SU-DHL-6 (cell line): ENCODE measurements around the gene MEIS1.

Experiments
- EZH2phosphoT487 ChIP-seq: fragments of 200-600 bp; sonication (generic), shearing (Covaris generic); conservative IDR thresholded peaks from 2 replicates; pipeline ENCODE4 v1.6.1; 2018; ENCODE audit warnings: mild to moderate bottlenecking, antibody characterized with exemption, low read length, moderate library complexity, mixed read lengths
- TF ChIP-seq, protein P1 (sequence below): fragments of 200-600 bp; sonication (generic); IDR thresholded peaks from one replicate; pipeline ENCODE4 v1.5.1; 2017; ENCODE audit warnings: antibody characterized with exemption, mild to moderate bottlenecking, low read length, moderate library complexity; ENCODE audit not compliant: insufficient read depth, poor library complexity, severe bottlenecking

GRCh38 chr2:66541646-66542045 lies 106.7 kb downstream of the MEIS1 start:
- TF ChIP-seq, protein P1, sequence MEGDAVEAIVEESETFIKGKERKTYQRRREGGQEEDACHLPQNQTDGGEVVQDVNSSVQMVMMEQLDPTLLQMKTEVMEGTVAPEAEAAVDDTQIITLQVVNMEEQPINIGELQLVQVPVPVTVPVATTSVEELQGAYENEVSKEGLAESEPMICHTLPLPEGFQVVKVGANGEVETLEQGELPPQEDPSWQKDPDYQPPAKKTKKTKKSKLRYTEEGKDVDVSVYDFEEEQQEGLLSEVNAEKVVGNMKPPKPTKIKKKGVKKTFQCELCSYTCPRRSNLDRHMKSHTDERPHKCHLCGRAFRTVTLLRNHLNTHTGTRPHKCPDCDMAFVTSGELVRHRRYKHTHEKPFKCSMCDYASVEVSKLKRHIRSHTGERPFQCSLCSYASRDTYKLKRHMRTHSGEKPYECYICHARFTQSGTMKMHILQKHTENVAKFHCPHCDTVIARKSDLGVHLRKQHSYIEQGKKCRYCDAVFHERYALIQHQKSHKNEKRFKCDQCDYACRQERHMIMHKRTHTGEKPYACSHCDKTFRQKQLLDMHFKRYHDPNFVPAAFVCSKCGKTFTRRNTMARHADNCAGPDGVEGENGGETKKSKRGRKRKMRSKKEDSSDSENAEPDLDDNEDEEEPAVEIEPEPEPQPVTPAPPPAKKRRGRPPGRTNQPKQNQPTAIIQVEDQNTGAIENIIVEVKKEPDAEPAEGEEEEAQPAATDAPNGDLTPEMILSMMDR = no peak
- TF ChIP-seq EZH2phosphoT487 = no peak
